Tibial nerve (tissue), 3 donors: ENCODE measurements around the gene EML1.

ENCODE experiments used
- POLR2A ChIP-seq, 2 donors: fragments of 450-650 bp; IDR thresholded peaks; one replicate each; pipeline ENCODE4 v1.6.1; 2017; ENCODE audit warnings: antibody characterized with exemption in 2 of 2, mild to moderate bottlenecking in 2 of 2, moderate library complexity in 2 of 2
- TF ChIP-seq, protein P1 (sequence below), 5 experiments: fragments of 200-600 bp in 3 of 5; fragments of 450-650 bp in 2 of 5; sonication (generic) in 3 of 5; IDR thresholded peaks; one replicate each; pipeline ENCODE4 v1.5.1; 2016 to 2019; ENCODE audit warnings: antibody characterized with exemption in 5 of 5, mild to moderate bottlenecking in 3 of 5, moderate library complexity in 2 of 5

DNA sequence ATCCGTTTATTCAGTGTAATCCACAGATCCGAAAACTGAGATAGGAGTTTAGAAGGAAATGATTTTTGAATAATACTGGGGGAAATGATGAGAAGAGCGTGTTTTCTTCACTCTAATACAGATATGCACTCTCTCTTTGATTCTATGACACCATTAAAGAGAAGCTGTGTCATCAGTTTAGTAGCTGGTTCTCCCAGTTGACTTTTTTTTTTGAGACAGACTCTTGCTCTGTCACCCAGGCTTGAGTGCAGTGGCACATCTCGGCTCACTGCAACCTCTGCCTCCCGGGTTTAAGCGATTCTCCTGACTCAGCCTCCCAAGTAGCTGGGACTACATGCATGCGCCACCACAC lies 48.4 kb upstream of the EML1 start:
- TF ChIP-seq, protein P1, sequence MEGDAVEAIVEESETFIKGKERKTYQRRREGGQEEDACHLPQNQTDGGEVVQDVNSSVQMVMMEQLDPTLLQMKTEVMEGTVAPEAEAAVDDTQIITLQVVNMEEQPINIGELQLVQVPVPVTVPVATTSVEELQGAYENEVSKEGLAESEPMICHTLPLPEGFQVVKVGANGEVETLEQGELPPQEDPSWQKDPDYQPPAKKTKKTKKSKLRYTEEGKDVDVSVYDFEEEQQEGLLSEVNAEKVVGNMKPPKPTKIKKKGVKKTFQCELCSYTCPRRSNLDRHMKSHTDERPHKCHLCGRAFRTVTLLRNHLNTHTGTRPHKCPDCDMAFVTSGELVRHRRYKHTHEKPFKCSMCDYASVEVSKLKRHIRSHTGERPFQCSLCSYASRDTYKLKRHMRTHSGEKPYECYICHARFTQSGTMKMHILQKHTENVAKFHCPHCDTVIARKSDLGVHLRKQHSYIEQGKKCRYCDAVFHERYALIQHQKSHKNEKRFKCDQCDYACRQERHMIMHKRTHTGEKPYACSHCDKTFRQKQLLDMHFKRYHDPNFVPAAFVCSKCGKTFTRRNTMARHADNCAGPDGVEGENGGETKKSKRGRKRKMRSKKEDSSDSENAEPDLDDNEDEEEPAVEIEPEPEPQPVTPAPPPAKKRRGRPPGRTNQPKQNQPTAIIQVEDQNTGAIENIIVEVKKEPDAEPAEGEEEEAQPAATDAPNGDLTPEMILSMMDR (IDR thresholded peaks at IDR 0.05) = no peak
- TF ChIP-seq POLR2A (IDR thresholded peaks at IDR 0.05) = no peak
